Heart left ventricle (tissue), 13 donors: ENCODE measurements around the gene MAPKAPK3.

Source experiments
- CTCF ChIP-seq, 12 donors: fragments of 200-600 bp; sonication (generic) in 4 of 12; IDR thresholded peaks; one replicate each; pipeline versions ENCODE4 v1.5.0 to v1.8.0; 2018 to 2022; ENCODE audit warnings: antibody characterized with exemption in 12 of 12, mild to moderate bottlenecking in 5 of 12
- POLR2A ChIP-seq, 2 donors: fragments of 450-650 bp; IDR thresholded peaks; one replicate each; pipeline ENCODE4 v1.6.1; 2017; ENCODE audit warnings: antibody characterized with exemption in 2 of 2, mild to moderate bottlenecking in 2 of 2, moderate library complexity in 2 of 2
- donor health status: ischemic (EF 13 %, LVEDD 7.1; RV severe dilation, severe dysfunction).
- donor health status: DM: no; HTN: yes; CAD: no.
- donor health status: DM: no; HTN: no; CAD: no.
- donor health status: ischemic (EF 25% LVEDD 6.9; RV normal size, moderate dysfunction).
- donor health status: ischemic (EF 25% LVEDD 5.7; RV mildly dilated, moderate dysfunction).
- donor health status: ischemic (EF 35%, LVEDD 5.7; RV mildly dilated, moderate dysfunction).
- donor health status: nonischemic (EF 11% LVEDD 7.7; RV severe dilation, severe dysfunction).
- donor health status: DM: yes; HTN: yes; CAD: no.
- donor health status: PGD.
- donor health status: ischemic (EF 29% LVEDD 5.4; RV normal size, mild dysfunction).
- donor health status: nonischemic (EF 23%, LVEDD 6.1; RV moderate dilation, normal function).

- TF ChIP-seq CTCF (IDR thresholded peaks at IDR 0.05) (no peak), POLR2A (IDR thresholded peaks at IDR 0.05) (no peak)
Observed at GRCh38 chr3:50695031-50695430, 78.1 kb downstream of the MAPKAPK3 start.
